ENCODE data around the gene ZBTB40.

Gene ZBTB40

GRCh38 chr1:22471078-22471477, 19.4 kb downstream of the ZBTB40 start:
- Histone ChIP-seq H3K36me3 (ENCODE audit: control insufficient read depth, insufficient read depth, low read length) (no peaks in the 10 kb centered on the region), H3K4me3 (replicated peaks; ENCODE audit: low read depth, low read length) (no peak overlapping the region), H3K27me3 (replicated peaks; ENCODE audit: control insufficient read depth, insufficient read depth, low read length) (no peaks in the 10 kb centered on the region)
- TF ChIP-seq CTCF (IDR thresholded peaks at IDR 0.05; ENCODE audit: insufficient read depth, low read length, poor library complexity, severe bottlenecking) = no peak
- no peak for DNase-seq (ENCODE audit: extremely low read depth, insufficient read length)

- Histone ChIP-seq H3K36me3 (ENCODE audit: control insufficient read depth, insufficient read depth, low read length) (no peaks in the 10 kb centered on the region), H3K4me3 (replicated peaks; ENCODE audit: low read depth, low read length) (no peak overlapping the region), H3K27me3 (replicated peaks; ENCODE audit: control insufficient read depth, insufficient read depth, low read length) (no peaks in the 10 kb centered on the region)
- DNase-seq (ENCODE audit: extremely low read depth, insufficient read length) = no peak
- TF ChIP-seq CTCF (IDR thresholded peaks at IDR 0.05; ENCODE audit: insufficient read depth, low read length, poor library complexity, severe bottlenecking) = no peak
Measured at GRCh38 chr1:22471610-22472009, 20.0 kb downstream of the ZBTB40 start.

- Histone ChIP-seq H3K4me3 (replicated peaks; ENCODE audit: low read depth, low read length) (no peak overlapping the region), H3K27me3 (replicated peaks; ENCODE audit: control insufficient read depth, insufficient read depth, low read length) (no peaks in the 10 kb centered on the region), H3K36me3 (ENCODE audit: control insufficient read depth, insufficient read depth, low read length) (no peaks in the 10 kb centered on the region)
- TF ChIP-seq CTCF (IDR thresholded peaks at IDR 0.05; ENCODE audit: insufficient read depth, low read length, poor library complexity, severe bottlenecking) = no peak
- DNase-seq (ENCODE audit: extremely low read depth, insufficient read length) = no peak
Measured at GRCh38 chr1:22472596-22472995, 20.9 kb downstream of the ZBTB40 start.

GRCh38 chr1:22473952-22474351, 22.3 kb downstream of the ZBTB40 start:
- no peaks in the 10 kb centered on the region for H3K27me3 ChIP-seq (replicated peaks; ENCODE audit: control insufficient read depth, insufficient read depth, low read length)

GRCh38 chr1:22476566-22476965, 24.9 kb downstream of the ZBTB40 start:
- H3K36me3 ChIP-seq (ENCODE audit: control insufficient read depth, insufficient read depth, low read length) = no peaks in the 10 kb centered on the region
- no peak overlapping the region for H3K4me3 ChIP-seq (replicated peaks; ENCODE audit: low read depth, low read length)
- H3K27me3 ChIP-seq (replicated peaks; ENCODE audit: control insufficient read depth, insufficient read depth, low read length) = no peaks in the 10 kb centered on the region
- DNase-seq (ENCODE audit: extremely low read depth, insufficient read length) = no peak
- no peak for TF ChIP-seq CTCF (IDR thresholded peaks at IDR 0.05; ENCODE audit: insufficient read depth, low read length, poor library complexity, severe bottlenecking)

More at GRCh38 chr1:22473952-22474351, 22.3 kb downstream of the ZBTB40 start:
- no peak for DNase-seq (ENCODE audit: extremely low read depth, insufficient read length)
- TF ChIP-seq CTCF (IDR thresholded peaks at IDR 0.05; ENCODE audit: insufficient read depth, low read length, poor library complexity, severe bottlenecking) = no peak
- Histone ChIP-seq H3K4me3 (replicated peaks; ENCODE audit: low read depth, low read length) (no peak overlapping the region), H3K36me3 (ENCODE audit: control insufficient read depth, insufficient read depth, low read length) (no peaks in the 10 kb centered on the region)

- TF ChIP-seq CTCF (IDR thresholded peaks at IDR 0.05; ENCODE audit: insufficient read depth, low read length, poor library complexity, severe bottlenecking) = no peak
- H3K36me3 ChIP-seq (ENCODE audit: control insufficient read depth, insufficient read depth, low read length) = no peaks in the 10 kb centered on the region
Measured at GRCh38 chr1:22483121-22483520, 31.5 kb downstream of the ZBTB40 start.

More at GRCh38 chr1:22483121-22483520, 31.5 kb downstream of the ZBTB40 start:
- H3K4me3 ChIP-seq (replicated peaks; ENCODE audit: low read depth, low read length) = no peak overlapping the region
- no peaks in the 10 kb centered on the region for H3K27me3 ChIP-seq (replicated peaks; ENCODE audit: control insufficient read depth, insufficient read depth, low read length)
- DNase-seq (ENCODE audit: extremely low read depth, insufficient read length) = no peak

Data from GM06990 (cell line).